Prostate gland (tissue), 2 donors: ENCODE measurements around the gene STEAP1. TPM values are rescaled to one million over a fixed set of nuclear protein-coding genes. Genes with fewer than 3 reads are reported as not detected.

Source experiments
- DNase-seq: peaks from one replicate; pipeline ENCODE4 v3.0.0-alpha.2; 2019; ENCODE audit warnings: low spot score
- H3K27ac ChIP-seq, 2 donors: fragments of 200-600 bp; sonication (generic); 2 replicates each; pipeline ENCODE4 v1.5.1; 2017 to 2019
- H3K27me3 ChIP-seq: fragments of 200-600 bp; sonication (generic); replicated peaks from 2 replicates; pipeline ENCODE4 v1.5.1; 2019; ENCODE audit not compliant: insufficient read depth
- H3K36me3 ChIP-seq, 2 donors: fragments of 200-600 bp; sonication (generic); 1 replicate in 1 of 2; 2 replicates in 1 of 2; pipeline versions ENCODE4 v1.5.1 to v1.8.1; 2017 to 2019
- H3K4me1 ChIP-seq: fragments of 200-600 bp; sonication (generic); replicated peaks from 2 replicates; pipeline ENCODE4 v1.5.1; 2019
- H3K4me3 ChIP-seq, 2 donors: fragments of 200-600 bp; sonication (generic); 2 replicates each; pipeline ENCODE4 v1.5.1; 2017 to 2019
- H3K9me3 ChIP-seq: fragments of 200-600 bp; sonication (generic); 2 replicates; pipeline ENCODE4 v1.5.1; 2017
- POLR2A ChIP-seq: fragments of 450-650 bp; IDR thresholded peaks from one replicate; pipeline ENCODE4 v1.6.1; 2016; ENCODE audit warnings: antibody characterized with exemption, mild to moderate bottlenecking
- POLR2AphosphoS5 ChIP-seq: sonication (generic); formaldehyde crosslinking; IDR thresholded peaks from one replicate; pipeline ENCODE4 v1.6.1; 2017; ENCODE audit warnings: antibody characterized with exemption
- WGBS: methylation state at CpG from one replicate; pipeline ENCODE4 v1.1.5; 2018; 5-methylcytosine and 5-hydroxymethylcytosine counted together
- intact Hi-C: fragments of 100-400 bp; cut with DNase I; formaldehyde crosslinking; loops from one replicate; pipeline ENCODE4 v1.14.2; 2022
- total RNA-seq, 2 donors: library from RNA; depleted of rRNA; stranded (reverse); fragments of >200 nt; gene quantifications; one replicate each; pipeline ENCODE4 v1.1.0, GENCODE V29; 2016
- TF ChIP-seq, protein P1 (sequence below), 4 experiments: fragments of 200-600 bp in 2 of 4; fragments of 450-650 bp in 2 of 4; sonication (generic) in 2 of 4; IDR thresholded peaks; 1 replicate in 3 of 4; 2 replicates in 1 of 4; pipeline ENCODE4 v1.5.1; 2016 to 2019; ENCODE audit warnings: antibody characterized with exemption in 4 of 4, mild to moderate bottlenecking in 2 of 4, moderate library complexity in 2 of 4

The STEAP1 gene
- total RNA-seq, 2 donors from 2014 or later = 67.3 to 230 TPM

DNA sequence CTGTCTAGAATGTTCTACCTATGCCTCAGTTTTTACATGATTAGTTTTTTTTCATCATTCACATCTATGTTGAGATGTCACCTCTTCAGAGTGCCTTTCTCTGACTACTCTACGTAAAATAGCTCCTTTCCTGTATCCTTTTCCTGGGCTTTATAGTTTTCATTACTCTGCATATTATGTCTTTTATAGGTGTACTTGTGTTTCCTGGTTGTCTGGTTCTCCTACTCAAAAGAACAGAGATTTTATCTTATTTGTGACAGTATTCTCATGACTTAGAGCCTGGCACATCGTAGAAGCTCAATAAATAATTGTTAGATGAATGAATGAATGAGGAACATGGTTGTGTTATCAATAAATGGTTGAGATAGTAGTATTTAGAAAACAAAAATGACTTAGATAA lies 17.9 kb downstream of the STEAP1 start:
- H3K27ac ChIP-seq = peak overlapping the region in 1 of 2 donors; percentile 38
- no peaks in the 10 kb centered on the region for H3K4me1 ChIP-seq
- TF ChIP-seq POLR2A (no peak), POLR2AphosphoS5 (peak; percentile 53)
- H3K9me3 ChIP-seq = no peaks in the 10 kb centered on the region
- no peaks in the 10 kb centered on the region for H3K27me3 ChIP-seq
- H3K4me3 ChIP-seq = no peak overlapping the region
- H3K36me3 ChIP-seq = no peaks in the 10 kb centered on the region
- intact Hi-C loops = no loop called here
- WGBS = 57% methylated on average over 2 of the region's 2 CpGs
- DNase-seq = no peak

DNA sequence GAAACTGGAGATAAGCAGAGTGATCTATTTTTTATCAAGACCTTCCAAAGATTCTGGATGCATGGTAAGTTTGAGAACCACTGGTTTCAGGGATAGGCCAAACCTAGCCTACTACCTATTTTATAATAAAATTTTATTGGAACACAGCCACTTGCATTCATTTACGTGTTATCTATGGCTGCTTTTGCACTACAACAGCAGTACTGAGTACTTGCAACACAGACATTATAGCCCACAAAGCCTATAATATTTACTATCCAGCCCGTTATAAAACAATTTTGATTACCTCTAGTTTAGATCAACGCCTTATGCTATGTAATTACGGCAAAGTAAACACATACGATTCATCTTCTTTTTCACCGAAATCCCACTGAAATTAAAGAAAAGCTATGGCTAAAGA lies 18.4 kb downstream of the STEAP1 start:
- no peak for DNase-seq
- WGBS = 88% methylated on average over 6 of the region's 6 CpGs
- TF ChIP-seq POLR2AphosphoS5 (no peak), POLR2A (no peak)
- TF ChIP-seq, protein P1, sequence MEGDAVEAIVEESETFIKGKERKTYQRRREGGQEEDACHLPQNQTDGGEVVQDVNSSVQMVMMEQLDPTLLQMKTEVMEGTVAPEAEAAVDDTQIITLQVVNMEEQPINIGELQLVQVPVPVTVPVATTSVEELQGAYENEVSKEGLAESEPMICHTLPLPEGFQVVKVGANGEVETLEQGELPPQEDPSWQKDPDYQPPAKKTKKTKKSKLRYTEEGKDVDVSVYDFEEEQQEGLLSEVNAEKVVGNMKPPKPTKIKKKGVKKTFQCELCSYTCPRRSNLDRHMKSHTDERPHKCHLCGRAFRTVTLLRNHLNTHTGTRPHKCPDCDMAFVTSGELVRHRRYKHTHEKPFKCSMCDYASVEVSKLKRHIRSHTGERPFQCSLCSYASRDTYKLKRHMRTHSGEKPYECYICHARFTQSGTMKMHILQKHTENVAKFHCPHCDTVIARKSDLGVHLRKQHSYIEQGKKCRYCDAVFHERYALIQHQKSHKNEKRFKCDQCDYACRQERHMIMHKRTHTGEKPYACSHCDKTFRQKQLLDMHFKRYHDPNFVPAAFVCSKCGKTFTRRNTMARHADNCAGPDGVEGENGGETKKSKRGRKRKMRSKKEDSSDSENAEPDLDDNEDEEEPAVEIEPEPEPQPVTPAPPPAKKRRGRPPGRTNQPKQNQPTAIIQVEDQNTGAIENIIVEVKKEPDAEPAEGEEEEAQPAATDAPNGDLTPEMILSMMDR (IDR thresholded peaks at IDR 0.05) = no peak
- Histone ChIP-seq H3K36me3 (no peaks in the 10 kb centered on the region), H3K9me3 (no peaks in the 10 kb centered on the region), H3K27me3 (no peaks in the 10 kb centered on the region), H3K4me3 (no peak overlapping the region), H3K4me1 (no peaks in the 10 kb centered on the region), H3K27ac (peak overlapping the region in 1 of 2 donors; percentile 38)
- intact Hi-C loops = no loop called here

DNA sequence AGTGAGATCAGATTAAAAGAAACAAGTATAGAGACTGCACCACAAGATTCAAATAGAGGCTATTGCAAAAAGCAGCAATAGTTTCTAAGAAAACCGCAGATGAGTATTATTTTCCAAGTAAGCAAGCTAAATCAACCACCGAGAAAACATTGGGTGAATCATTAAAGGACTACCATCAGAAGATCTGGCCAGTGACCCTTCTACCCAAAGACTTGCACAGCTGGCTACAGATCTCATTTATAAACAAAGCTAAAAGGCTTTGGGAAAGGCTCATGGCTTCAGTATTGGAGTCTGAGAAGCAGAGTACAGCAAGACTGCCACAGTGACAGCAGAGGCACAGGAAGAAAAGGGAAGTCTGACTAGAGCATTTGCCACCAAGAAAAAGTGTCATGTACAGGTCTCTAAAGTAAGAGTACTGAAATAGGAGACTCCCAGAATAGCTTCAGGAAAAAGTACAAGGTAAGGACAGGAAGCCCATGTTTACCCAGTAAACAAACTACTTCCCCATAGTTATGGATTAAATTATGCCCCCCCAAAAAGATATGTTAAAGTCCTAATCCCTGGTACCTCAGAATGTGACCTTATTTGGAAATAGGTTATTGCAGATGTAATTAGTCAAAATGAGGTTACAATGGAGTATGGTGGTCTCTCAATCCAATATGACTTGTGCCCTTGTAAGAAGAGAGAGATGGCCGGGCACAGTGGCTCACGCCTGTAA lies 19.0 kb downstream of the STEAP1 start:
- WGBS = 88% methylated on average over 4 of the region's 4 CpGs
- no peaks in the 10 kb centered on the region for H3K4me1 ChIP-seq
- no peaks in the 10 kb centered on the region for H3K36me3 ChIP-seq
- H3K27ac ChIP-seq = peak overlapping the region in 1 of 2 donors; percentile 2
- no peaks in the 10 kb centered on the region for H3K27me3 ChIP-seq
- DNase-seq = no peak
- TF ChIP-seq, protein P1 (IDR thresholded peaks at IDR 0.05) = no peak
- TF ChIP-seq POLR2A = no peak
- TF ChIP-seq POLR2AphosphoS5 = no peak
- no peak overlapping the region for H3K4me3 ChIP-seq
- intact Hi-C loops = no loop called here
- no peaks in the 10 kb centered on the region for H3K9me3 ChIP-seq

DNA sequence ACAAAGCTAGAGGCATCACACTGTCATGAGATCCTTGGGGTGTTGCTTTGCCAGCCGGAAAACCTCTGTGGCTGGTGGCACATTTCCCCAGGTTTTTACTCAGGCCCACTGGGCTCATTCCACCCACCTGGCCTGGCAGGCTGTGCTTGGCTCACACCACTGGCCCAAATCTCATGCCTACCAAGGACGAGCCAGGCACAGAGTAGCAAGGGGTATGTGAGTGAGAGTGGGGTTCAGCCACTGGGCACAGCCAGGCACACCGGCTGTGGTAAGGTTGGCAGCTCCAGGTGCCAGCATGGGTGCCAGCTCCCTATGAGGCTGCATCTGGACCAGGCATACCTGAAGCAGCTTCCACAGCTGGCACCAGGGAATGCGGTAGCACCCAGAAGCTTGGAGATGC lies 21.4 kb downstream of the STEAP1 start:
- Histone ChIP-seq H3K27ac (no peak overlapping the region), H3K36me3 (no peaks in the 10 kb centered on the region)

DNA sequence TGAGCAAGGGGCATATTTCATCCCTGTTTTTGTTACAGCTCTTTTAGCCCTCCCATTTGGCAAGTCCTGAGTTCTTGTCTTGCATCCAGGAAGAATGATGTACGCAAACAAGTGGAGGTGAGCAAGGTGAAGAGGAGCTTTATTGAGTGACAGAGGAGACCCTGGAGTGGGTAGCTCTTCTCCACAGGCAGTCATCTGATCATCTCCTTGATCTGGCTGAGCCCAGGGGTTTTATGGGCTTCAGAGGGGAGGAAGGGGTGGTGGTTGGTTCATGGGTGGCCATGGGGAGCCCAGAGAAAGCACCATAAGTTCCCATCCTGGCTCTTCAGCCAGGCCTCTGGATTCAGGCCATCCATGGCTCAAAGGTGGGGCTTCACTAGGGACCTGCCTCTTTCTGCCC lies 21.9 kb downstream of the STEAP1 start:
- Histone ChIP-seq H3K9me3 (no peaks in the 10 kb centered on the region), H3K4me3 (no peak overlapping the region), H3K36me3 (no peaks in the 10 kb centered on the region), H3K27ac (no peak overlapping the region), H3K4me1 (no peaks in the 10 kb centered on the region), H3K27me3 (no peaks in the 10 kb centered on the region)
- TF ChIP-seq, protein P1 (IDR thresholded peaks at IDR 0.05) = no peak
- 100% methylated on average over 1 of the region's 1 CpG for WGBS
- no peak for DNase-seq
- intact Hi-C loops = no loop called here

More for the DNA sequence above, 21.4 kb downstream of the STEAP1 start:
- no peak for DNase-seq
- Histone ChIP-seq H3K4me3 (no peak overlapping the region), H3K9me3 (no peaks in the 10 kb centered on the region), H3K4me1 (no peaks in the 10 kb centered on the region), H3K27me3 (no peaks in the 10 kb centered on the region)
- intact Hi-C loops = no loop called here
- WGBS = 100% methylated on average over 3 of the region's 4 CpGs
- no peak for TF ChIP-seq POLR2A
- no peak for TF ChIP-seq POLR2AphosphoS5
- TF ChIP-seq, protein P1 (IDR thresholded peaks at IDR 0.05) = no peak
